Posterior vena cava (tissue), 2 donors: ENCODE results near the gene LIPC. TPM values are rescaled to one million over a fixed set of nuclear protein-coding genes. Genes with fewer than 3 reads are reported as not detected.

Source experiments
- DNase-seq: peaks from one replicate; pipeline ENCODE4 v3.0.0-alpha.2; 2020; ENCODE audit warnings: low spot score
- intact Hi-C, 2 donors: fragments of 100-400 bp; cut with DNase I; formaldehyde crosslinking; loops; one replicate each; pipeline versions ENCODE4 v1.14.1 to v1.14.2; 2022 to 2023
- long read RNA-seq, 2 donors: library from polyadenylated mRNA; unstranded; transcript quantifications; one replicate each; pipeline ENCODE4 v2.0.0, GENCODE V29; 2020 to 2021
- total RNA-seq, 2 donors: library from RNA; stranded (reverse); fragmentation: NEBNext Ultra II Directional; extraction: Animal tissue kit (Norgen Biotek cat#: 25700); gene quantifications; one replicate each; pipeline ENCODE4 v1.2.1, GENCODE V29; 2021
- donor health status: DM: yes; HTN: yes; CAD: no.
- donor health status: DM: yes; HTN: yes; CAD: no.

The LIPC gene
- total RNA-seq = 1 to 10 TPM in 1 of 2 donors, under 1 TPM in 1; 0.14 to 1.2 TPM
- long read RNA-seq, donor 1, partial matches to known transcripts = 1 of 1 reads
- long read RNA-seq, donor 1, other reads (novel, unspliced or antisense) = 0 of 1 reads
- long read RNA-seq, donor 2 = 0 reads

DNA sequence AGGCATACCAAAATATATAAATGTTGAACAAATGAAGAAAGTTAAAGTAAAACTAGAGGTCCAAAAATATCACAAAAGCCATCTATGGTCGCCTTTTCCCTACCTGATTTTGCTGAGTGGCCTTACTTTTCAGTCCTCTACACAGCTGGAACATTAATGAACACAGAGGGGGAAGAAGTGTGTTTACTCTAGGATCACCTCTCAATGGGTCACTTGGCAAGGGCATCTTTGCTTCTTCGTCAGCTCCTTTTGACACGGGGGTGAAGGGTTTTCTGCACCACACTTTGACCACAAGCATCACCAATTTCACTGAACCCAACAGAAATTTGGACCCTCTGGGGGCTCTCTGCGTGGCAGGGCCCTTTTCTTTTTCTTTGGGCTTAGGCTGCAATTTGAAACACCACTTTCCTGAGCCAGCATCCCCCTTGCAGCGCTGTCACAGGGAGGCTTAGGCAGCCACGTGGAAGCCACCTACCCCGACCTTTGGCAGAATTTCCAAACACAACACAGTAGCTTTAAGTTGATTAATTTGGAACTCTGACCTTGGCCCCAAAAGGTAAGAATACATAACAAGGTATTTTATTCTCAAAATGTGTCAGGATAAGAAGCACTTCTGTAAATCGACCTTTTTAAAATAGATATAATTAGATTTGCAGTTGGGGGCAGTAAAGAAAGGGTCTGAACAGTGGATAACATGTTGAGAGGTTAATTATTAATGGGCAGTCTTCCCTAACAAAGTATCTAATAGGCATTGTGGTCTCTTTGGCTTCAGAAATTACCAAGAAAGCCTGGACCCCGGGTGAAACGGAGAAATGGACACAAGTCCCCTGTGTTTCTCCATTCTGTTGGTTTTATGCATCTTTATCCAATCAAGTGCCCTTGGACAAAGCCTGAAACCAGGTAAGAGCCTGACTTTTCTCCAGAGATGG lies at the start of gene LIPC:
Gene LIPC (plus strand): TSS at position 771 of the 929 bp plus-strand sequence. CDS start 42 bp downstream, at position 813.
- no peak for DNase-seq
- intact Hi-C loops = no loop called here

DNA sequence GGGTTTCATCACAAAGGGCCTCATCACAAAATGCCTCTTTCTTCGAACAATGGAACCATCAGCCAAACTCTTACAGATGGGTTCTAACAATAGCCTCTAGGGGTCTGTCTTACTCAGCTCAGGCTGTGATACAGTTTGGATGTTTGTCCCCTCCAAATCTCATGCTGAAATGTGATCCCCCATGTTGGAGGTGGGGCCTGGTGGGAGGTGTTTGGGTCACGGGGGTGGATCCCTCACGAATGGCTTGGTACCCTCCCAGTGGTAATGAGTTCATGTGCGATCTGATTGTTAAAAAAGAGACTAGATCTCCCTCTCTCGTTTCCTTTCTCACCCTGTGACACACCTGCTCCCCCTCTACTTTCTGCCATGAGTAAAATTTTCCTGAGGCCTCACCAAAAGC lies 47.9 kb upstream of the LIPC start:
- intact Hi-C loops = no loop called here

DNA sequence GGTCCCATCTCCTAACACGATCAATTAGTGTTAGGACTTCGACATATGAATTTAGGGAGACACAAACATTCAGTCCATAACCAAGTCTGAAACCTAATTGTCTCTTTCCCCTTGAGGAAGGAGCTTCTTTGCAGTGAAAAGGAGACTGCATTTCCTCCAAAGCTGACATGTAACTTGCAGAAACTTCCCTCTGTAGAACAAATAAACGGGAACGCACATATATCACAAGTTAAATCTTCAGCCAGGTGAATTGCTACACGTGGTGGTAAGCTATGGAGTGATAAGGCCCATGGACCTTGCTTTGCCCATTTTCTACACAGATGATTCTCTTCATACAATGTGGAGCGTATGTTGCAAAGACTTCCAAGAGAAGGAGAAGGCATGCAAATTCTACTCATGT lies 47.1 kb upstream of the LIPC start:
- intact Hi-C loops = no loop called here
- no peak for DNase-seq

More for the DNA sequence above, 47.9 kb upstream of the LIPC start:
- DNase-seq = no peak

DNA sequence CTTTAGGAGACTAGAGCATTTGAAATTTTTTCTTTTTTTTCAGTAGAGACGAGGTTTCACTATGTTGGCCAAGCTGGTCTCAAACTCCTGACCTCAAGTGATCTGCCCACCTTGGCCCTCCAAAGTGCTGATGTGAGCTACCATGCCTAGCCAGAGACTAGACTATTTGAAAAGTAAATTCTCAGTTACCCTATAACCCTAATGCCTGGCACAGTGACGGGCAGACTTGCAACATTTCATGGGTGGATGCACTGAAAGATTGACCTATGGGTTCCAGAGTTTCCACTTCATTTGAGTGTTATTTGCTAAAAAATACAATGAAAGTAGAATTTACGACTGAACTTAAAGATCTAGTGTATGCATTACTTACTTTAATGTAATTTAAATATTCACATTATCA lies 45.7 kb upstream of the LIPC start:
- no peak for DNase-seq
- intact Hi-C loops = no loop called here

DNA sequence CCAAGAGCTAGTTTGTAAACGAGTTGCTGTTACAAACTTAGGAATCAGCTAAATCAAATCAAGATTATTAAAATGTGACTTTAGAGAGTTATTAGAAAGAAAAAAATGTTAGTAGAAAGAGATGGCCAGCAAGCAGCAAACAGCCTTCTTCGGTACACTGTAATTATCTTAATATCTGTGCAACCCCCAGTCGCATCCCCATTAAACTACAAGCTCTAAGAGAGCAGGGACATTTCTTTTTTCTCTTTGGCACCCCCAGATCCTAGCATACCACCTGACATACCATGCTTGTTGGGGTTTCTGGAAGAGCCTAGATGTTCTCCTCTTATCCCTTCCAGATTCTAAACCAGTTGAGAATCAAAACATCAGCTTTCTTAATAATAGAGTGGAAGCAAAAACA lies 45.1 kb upstream of the LIPC start:
- intact Hi-C loops = no loop called here
- DNase-seq = no peak

DNA sequence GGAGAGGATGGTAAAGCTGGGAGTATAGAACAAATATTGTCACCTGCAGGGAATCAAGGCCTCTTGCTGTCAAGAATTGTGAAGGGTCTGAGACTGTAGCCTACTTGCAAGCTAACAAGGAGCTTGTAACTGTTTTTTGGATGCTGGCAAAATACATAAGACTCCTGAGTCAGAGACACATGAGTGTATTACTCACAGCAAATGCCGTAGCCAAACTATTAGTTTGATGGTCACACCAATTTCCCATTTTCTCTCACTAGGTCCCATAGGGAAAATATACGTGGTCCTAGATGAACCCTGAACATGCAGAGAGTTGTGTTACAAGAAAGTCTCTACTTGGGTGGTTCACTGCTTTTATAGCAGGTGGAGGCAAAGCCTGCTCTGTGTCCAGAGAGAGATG lies 44.7 kb upstream of the LIPC start:
- no peak for DNase-seq
- intact Hi-C loops = no loop called here

DNA sequence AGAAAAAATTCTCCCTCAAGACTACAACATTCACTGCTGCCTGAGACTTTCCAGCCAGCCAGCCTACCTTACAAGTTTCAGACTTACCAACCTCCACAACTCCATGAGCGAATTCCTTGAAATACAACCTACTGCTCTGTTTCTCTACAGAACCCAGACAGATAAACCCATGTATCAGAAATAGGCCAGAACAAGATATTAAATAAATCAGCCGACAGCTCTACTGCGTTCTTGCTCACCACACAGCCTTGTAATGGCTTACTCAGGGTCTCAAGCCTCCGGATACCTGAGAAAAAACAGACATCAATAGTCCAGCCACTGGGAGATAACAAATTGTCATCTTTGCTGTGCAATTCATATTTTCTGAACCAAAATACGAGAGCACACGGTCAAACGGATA lies 43.6 kb upstream of the LIPC start:
- no peak for DNase-seq

DNA sequence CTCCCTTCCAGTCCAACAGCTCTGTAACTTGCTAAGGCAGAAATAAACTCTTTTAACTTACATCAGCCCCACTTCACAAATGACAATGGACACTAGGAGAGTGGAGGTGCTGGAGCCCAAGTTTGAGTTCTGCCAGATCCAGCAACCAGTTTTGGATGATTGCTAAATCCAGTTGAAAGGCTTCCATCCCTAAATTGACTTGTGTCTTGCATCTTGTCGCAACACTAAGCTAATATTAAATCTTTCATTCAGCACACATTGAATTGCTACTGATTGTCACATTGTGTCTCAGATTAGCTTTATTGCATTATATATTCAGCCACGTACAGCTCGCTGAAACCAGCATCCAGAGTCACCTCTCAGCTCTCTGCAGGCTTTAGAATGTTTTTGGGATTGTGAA lies 41.7 kb upstream of the LIPC start:
- no peak for DNase-seq
- intact Hi-C loops = no loop called here

More for the DNA sequence above, 43.6 kb upstream of the LIPC start:
- intact Hi-C loops = no loop called here

DNA sequence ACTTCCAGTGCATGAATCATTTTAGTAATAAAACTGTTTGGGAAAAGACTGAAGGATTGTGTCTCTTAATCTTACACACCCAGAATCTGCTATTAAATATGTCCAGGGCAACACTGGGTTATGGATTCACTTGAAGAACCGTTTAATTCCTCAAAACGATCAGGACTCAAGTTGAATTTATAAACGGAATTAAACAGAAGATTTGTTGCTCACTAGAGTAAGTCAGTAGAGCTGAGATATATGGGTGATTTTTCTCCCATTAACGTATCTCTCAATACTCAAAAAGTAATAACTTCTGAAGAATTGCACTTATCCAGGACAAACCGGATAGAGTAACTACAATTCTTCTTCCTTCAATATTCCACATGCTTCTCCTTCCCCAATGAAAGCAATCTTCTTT lies 41.1 kb upstream of the LIPC start:
- intact Hi-C loops = no loop called here
- DNase-seq = no peak

DNA sequence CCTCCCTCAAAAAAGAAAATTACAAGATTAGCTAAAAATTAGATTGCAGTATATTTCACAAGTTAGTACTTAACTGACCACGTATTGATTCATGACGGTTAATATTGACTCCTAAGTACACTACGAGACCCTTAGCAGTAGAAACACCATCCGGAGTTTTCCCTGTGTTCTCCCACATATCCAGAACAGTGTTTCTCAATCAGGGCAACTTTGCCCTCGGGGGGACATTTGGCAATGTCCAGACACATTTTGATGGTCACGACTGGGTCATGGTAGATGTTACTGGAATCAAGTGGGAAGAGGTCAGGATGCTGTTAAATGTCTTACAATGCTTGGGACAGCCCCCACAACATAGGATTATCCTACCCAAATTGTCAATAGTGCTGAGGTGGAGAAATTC lies 40.7 kb upstream of the LIPC start:
- no peak for DNase-seq
- intact Hi-C loops = no loop called here

DNA sequence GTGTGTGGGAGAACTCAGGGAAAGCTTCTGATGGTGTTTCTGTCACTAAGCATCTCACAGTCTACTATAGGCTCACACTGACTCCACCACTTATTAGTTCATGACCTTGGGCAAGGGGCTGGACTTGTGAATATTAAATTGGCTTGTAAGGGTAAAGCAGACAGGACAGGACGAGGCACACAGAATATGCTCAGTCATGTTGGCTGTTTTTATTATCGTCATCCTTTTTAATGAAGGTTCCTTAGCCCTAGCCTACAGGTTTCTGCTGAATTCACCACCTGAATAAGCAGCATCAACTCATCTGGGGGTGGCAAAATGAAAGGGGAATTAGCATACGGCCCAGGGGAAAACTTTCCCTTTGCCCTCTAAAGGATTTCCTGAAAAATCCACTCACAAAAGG lies 39.6 kb upstream of the LIPC start:
- intact Hi-C loops = no loop called here
- DNase-seq = no peak

DNA sequence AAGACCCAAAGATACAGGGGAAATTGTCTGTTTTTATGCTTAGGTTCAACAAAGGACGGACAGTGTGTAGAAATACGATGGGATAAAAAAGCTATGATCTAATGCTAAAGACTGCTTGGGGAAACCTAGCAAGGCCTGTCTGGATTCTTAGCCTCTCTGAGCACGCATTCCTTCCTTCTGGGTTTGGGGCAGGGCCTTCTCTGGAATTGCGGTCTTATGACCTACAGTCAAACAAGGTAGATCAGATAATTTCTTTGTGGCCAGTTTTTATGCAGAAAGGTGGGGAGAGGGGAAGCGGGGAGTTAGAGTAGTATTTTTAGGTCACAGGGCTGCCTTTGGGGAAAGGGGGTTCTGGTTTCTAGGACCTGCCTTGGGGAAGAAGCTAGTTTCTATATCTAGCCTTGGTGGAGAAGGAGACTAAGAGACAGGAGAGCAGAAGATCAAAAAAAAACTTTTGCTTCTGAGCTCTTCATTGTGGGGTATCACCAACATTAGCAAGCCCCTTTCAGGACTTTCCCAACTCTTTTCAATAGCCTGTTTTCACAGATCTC lies 39.1 kb upstream of the LIPC start:
- intact Hi-C loops = no loop called here
- no peak for DNase-seq

DNA sequence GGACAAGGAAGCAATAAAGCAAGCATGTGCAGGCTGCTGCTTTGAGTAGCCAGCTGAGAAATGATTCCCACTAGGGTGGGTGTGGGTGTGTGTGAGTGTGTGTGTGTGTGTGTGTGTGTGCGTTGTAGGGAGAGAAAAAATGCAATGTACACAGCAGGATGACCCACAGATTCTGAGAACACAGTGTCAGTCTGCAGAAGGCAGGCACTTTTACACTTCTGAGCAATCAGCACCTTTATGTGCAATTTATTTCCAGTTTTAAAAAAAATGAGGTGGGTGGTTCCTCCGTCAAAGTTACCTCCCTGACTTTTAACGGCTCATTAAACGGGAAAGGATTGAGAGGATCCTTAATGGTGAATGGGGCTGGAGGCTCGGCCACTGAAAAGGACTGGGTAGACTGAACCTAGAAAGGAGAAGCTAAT lies 38.5 kb upstream of the LIPC start:
- intact Hi-C loops = no loop called here

DNA sequence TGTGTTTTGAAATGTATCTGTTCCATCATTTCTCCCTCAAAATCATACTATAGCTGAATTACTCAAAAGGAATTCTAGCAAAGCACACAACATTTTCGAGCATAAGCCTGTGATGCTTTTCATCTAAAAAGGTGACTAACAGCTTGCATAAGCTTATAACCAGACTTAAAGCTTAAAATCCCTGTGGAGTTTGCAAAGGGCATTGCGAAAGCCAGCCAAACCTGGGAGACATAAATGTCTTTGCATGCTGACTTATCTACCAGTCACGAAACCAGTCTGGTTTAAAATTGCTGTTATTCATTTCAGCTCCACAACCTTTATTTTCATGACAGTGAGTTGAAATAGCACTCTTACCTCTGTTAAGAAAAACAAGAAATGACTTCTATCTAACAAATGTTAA lies 35.6 kb upstream of the LIPC start:
- no peak for DNase-seq
- intact Hi-C loops = no loop called here

More for the DNA sequence above, 38.5 kb upstream of the LIPC start:
- DNase-seq = no peak

DNA sequence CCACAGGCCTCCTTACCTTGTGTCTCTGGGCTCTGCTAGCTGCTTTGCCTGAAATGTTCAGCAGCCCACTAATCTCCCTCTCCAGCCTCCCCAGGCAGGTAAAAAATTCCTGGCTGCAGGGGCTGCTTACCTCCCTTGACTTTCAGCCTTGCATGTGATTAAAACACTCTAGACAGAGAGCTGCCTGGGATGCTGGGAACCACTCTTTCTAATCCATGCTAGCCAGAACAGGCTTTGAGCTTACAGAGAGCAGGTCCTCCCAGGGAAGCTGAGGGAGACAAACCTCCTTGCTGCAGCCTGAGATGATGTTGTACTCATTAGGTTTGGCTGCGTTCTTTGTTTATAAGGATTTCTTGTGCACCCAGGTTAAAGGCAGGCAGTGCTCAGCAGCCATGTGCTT lies 33.7 kb upstream of the LIPC start:
- no peak for DNase-seq
- intact Hi-C loops = no loop called here

DNA sequence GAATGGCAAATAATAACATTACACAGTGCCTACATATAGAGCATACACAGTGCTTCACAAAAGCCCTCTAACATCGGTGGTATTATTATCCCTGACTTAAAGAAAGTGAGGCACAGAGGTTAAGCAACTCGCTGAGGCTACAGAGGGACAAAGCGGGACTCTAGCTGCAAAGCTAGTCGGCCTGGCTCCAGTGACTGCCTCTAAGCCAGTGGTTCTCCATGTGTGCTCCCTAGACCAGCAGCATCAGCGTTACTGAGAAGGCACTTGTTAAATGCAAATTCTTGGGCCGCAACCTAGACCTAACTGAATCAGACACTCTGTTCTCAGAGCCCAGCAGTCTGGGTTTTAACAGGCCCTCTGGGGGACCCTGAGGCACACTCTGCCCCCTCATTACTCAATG lies 33.1 kb upstream of the LIPC start:
- DNase-seq = no peak
- intact Hi-C loops = no loop called here

DNA sequence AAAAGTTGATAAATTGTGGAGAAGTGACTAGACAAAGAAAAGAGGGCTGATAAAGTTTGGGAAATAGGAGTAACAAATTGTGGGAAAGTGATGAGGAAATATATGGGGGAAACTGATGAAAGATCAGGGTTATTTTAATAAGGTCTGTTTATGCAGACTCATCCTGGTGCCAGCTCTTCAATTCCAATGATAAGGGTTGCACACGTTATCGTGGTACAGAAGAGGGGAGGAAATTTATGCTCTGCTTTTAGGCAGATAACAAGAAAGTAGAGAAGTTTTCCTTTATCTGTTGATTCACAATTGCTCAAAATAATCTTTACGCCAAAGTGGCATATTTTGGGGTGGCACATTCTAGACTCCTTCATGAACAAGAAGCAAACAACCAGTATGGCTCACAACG lies 32.1 kb upstream of the LIPC start:
- intact Hi-C loops = no loop called here

DNA sequence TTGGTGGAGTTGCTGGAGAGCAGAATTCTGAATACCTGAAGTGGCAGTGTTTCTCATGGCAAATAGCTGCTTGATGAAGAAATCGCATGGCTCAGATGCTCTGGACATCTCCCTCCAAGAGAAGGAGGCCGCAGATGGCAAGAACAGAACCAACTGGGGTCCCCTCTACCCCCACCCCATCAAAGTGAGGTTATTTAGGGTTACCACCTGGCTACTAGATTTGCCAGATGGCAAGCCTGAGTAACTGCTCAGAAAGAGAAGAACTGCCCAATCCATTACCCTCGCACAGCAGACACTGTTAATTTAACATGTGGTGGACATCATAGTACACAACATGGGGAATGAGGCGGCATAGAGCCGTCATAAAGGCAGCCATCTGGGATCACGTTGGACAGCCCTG lies 30.5 kb upstream of the LIPC start:
- DNase-seq = no peak
- intact Hi-C loops = no loop called here

More for the DNA sequence above, 32.1 kb upstream of the LIPC start:
- no peak for DNase-seq

DNA sequence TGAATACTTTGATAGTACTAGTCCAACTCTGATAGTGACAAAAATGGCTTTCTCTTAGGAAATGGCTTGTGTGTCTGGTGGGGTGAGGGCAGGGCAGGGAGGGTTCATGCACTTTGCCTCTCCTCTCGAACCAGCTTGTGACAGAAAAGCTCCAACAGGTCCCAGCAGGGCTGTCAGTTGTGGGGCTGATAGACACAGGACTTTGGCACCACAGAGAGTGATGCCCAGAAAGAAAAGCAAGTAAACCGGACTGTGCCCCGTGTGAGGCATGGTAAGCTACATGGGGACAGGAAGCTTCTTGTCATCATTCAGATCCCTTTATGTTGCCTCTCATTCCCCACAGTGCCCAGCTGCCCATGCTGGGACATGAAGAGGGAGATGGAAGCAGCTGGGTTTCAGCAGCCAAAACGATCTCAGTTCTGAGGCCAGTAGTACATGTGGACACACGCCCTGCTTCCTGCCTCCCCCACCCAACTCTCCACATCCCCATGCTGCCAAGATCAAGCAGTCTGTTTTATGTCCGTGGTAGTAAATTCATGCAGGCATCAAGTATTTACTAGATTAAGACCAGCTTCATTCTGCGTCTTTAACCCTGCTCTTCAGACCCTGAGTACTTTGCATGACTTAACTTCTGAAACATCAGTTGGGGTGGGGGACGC lies 29.7 kb upstream of the LIPC start:
- intact Hi-C loops = no loop called here
- no peak for DNase-seq

DNA sequence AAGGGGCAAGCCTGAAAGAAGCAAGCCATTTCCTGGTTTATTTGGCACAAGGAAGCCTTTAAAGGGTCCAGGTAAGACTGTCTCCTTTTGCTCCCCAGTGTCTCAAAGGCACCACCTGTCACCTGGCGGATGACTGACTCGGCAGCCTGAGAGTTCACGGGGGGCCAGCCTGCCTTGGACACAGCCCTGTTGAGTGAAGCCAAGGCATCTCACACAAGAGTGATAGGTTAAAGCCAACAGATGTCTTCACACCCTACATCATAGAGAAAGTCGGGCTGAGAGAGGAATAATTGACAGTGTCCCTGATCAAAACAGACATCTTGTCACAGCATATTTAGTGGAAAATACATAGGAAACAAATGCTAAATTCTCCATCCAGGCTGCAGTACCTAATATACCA lies 28.2 kb upstream of the LIPC start:
- intact Hi-C loops = no loop called here

More for the DNA sequence above, 28.2 kb upstream of the LIPC start:
- no peak for DNase-seq
